ENCODE data around the gene NBDY. TPM values are rescaled to one million over a fixed set of nuclear protein-coding genes. Genes with fewer than 3 reads are reported as not detected.

Gene NBDY
- total RNA-seq, 1 donor from 2014 or later = 79.3 TPM

DNA sequence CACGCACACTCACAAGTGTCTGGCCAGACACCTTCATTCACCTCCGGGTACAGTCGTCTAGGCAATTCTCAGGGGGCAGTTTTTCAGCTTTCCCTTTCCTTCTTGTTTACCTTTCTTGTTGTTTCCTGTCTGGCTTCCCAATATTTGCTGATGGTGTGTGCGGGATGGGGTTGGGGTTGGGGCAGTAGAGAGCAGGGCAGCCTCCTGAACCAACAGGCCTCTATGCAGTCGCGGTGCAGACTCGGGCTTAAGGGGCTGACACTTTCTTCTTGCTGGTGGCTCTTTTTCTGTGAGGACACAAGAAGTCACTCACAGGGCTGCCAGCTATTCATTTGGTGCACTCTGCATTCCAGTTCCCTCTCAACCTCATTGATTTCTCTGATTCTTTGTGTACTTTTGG lies 56.4 kb downstream of the NBDY start:
- no peak for DNase-seq (ENCODE audit: low spot score)

DNA sequence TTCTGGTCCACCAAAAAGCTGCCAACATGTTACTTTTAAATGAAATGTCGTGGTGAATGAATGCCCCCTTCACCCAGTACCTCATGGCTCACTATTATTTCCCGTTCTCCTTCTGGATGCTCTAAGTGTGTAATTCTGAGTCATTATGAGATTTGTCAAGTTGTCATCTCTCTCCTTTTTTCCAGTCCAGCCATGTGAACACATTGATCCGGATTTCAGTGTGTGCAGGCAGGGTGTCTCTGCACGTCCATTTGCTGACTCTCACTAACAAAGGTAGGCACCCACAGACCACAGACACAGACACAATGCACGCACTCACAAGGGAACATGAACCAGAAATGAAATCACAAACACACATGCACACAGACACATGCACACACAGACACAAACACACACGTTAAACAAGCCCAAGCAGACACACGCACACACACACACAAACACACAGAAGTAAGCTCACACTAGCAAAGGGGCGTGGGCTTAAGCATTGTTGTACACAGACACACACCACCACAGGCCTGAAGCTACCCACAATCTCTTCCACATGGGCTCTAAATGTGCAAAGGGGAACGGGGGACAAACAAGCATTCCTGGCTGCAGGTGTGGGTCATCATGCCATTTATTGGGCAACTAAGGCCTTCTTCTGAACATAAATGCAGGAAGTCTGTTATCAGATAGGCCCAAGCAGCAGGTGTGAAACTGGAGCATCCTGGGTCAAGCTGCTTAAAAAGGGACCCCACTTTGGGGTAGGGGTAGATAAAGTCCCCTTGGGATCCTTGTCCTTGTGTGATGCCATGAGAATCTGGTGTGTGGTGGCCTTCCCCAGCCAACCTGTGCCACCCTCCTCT lies 58.1 kb downstream of the NBDY start:
- DNase-seq (ENCODE audit: low spot score) = no peak

DNA sequence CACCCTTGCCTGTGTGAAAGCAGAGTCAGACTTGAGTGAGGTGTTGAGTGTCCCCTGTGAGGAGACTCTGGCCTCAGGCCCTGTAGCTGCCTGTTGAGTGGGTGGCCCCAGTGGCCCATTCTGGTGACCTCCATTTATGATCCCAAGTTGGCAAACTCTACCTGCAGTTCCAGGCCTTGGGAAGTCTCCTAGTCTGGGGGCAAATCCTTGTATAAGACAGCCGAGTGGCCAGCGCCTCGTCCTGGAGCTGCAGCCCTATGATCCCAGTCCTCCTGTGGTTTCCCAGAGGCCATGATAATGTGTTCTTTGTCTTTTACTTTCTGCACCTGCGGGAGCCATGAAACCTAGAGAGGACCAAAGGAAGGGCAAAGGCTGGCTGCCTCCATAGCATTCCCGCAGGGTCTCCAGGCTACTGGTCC lies 58.7 kb downstream of the NBDY start:
- DNase-seq (ENCODE audit: low spot score) = no peak

DNA sequence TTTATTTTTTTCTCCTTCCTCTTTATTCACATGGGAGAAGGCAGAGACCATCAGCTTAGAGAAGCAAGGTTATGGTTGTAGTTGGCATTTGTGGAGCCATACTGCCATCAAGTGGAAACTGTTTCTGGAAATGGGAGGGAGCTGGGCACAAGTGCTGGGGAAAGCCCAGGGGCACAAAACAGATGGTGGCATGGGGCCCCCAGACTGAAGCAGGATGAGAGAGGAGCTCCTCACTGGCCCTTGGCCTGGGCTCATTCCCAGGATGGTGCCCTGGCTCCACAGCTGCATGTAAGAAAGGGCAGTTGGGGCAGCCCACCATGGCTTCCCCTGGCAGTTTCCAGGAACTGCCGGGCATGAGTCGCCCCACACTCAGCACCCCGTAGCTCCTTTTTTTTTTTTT lies 59.2 kb downstream of the NBDY start:
- no peak for DNase-seq (ENCODE audit: low spot score)

DNA sequence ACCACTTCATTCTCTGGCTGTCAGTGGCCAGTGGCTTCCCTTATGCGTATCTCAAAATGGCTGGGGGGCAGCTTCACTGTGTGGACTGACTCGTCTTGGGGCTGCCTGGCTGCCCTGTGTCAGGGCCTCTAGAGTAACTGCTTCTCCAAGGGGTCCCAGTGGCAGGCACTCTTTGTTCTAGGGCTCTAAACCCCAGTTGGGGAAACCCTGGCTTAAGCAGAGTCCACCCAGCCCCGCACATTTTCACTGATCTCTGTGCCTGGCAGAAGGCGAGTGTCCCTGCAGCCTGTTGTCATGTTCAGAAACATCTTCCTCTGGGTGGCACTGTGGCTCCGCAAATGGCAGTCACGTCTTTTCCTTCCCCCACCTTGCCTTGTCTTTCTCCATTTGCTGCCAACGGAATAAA lies 59.7 kb downstream of the NBDY start:
- no peak for DNase-seq (ENCODE audit: low spot score)

DNA sequence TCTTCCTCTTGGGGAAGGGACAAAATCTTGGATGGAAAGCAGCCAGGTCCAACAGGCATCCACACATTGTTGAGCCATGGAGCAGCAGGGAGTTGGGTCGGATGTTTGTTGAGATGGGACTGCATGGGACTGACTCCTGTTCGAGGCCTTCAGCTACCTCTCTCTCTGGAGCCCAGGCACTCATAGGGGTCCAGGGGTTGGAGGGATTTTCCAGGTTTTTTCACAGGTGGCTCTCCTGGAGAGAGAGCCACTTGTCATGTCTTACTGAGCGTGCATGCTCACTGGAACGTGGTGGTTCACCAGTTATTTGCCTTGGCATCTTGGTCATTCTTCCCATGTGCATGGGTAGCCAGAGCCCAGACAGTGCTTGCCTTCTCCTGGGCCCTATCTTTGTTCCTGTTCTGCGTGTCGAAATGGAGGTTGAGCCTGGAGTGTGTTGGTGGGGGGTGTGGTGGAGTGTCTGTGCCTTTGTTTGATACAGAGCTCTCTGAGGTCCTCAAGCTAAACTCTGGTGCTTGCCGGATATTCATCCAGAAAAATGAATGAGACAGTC lies 60.6 kb downstream of the NBDY start:
- DNase-seq (ENCODE audit: low spot score) = no peak

DNA sequence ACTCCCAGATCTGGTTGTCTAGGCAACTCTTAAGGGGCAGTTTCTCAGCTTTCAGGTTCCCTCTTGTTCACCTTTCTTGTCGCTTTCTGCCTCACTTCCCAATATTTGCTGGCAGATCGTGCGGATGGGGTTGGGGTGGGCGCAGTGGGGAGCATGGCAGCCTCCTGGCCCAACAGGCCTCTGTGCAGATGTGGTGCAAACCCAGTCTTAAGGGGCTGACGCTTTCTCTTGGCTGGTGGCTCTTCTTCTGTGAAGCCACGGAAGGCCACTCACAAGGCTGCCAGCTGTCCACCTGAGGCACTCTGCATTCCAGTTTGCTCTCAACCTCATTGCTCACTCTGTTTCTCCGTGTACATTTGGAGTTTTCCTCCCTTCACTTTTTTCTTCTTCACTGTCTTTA lies 61.7 kb downstream of the NBDY start:
- peak; percentile 19 for DNase-seq (ENCODE audit: low spot score)

DNA sequence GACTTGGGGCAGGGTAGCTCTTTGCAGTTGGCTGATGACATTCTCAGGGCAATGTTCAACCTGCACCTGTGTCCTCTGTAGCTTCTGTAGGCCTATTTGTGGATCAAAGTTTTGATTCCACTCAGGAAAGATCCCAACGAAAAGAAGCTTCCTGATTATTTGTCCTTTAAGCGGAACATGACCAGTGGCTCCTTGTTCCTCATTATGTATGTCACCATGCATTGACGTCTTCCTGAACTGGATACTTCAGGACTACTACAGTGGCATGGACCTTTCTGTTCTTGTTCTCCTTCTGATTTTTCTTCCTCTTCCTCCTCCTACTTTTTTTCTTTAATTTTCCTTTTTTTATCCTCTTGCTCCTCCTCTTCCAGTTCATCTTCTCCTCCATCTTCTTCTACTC lies 62.4 kb downstream of the NBDY start:
- DNase-seq (ENCODE audit: low spot score) = no peak

DNA sequence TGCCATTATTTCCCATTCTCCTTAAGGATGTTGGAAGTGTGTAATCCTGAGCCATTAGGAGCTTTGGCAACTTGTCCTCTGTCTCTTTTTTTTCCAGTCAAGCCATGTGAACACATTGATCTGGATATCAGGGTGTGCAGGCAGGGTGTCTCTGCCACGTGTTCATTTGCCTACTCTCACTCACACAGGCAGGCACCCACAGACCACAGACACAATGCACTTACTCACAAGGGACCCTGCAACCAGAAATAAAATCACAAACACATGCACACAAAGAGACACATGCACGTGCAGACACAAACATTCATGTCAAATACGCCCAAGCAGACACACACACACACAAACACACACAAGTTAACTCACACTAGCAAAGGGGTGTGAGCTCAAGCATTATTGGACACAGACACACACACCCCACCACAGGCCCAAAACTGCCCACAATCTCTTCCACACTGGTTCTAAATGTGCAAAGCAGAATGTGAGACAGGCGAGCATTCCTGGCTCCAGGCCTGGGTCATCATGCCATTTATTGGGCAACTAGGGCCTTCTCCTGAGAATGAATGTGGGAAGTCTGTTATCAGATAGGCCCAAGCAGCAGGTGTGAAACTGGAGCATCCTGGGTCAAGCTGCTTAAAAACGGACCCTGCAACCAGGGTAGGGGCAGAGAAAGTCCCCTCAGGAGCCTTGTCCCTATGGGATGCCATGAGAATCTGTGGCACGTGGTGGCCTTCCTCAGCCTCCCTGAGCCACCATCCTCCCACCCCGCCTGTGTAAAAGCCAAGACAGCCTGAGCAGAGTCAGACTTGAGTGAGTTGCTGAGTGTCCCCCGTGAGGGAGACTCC lies 63.4 kb downstream of the NBDY start:
- peak; percentile 33 for DNase-seq (ENCODE audit: low spot score)

DNA sequence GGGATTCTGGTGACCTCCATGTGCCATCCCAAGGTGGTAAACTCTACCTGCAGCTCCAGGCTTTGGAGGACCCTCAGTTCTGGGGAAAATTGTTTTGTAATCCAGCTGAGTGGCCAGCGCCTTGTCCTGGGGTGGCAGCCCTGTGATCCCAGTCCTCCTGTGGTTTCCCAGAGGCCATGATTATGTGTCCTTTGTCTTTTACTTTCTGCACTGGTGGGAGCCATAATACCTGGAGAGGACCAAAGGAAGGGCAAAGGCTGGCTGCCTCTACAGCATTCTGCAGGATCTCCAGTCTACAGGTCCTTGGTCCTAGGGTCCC lies 64.0 kb downstream of the NBDY start:
- no peak for DNase-seq (ENCODE audit: low spot score)

DNA sequence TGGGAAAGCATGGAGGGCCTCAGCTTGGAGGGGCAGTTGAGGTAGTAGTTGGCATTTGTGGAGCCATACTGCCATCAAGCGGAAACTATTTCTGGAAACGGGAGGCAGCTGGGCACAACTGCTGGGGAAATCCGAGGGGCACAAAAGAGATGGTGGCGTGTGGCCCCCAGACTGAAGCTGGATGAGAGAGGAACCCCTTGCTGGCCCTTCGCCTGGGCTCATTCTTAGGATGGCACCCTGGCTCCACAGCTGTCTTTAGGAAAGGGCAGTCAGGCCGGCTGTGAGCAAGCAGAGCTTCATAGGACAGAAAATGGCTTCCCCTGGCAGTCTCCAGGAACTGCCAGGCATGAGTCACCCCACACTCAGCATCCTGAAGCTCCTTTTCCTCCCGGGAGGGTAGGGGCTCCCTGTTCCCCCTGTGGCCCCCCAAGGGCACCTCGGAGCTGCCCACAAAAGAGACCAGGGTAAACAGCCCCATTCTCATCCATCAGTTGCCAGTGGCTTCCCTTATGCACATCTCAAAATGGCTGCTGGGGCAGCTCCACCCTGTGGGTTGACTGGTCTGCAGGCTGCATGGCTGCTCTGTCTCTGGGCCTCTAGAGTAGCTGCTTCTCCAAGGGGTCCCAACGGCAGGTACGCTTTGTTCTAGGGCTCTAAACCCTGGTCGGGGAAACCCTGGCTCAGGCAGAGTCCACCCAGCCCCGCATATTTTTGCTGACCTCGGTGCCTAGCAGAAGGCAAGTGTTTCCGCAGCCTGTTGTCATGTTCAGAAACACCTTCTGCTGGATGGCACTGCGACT lies 64.7 kb downstream of the NBDY start:
- peak; percentile 41 for DNase-seq (ENCODE audit: low spot score)

DNA sequence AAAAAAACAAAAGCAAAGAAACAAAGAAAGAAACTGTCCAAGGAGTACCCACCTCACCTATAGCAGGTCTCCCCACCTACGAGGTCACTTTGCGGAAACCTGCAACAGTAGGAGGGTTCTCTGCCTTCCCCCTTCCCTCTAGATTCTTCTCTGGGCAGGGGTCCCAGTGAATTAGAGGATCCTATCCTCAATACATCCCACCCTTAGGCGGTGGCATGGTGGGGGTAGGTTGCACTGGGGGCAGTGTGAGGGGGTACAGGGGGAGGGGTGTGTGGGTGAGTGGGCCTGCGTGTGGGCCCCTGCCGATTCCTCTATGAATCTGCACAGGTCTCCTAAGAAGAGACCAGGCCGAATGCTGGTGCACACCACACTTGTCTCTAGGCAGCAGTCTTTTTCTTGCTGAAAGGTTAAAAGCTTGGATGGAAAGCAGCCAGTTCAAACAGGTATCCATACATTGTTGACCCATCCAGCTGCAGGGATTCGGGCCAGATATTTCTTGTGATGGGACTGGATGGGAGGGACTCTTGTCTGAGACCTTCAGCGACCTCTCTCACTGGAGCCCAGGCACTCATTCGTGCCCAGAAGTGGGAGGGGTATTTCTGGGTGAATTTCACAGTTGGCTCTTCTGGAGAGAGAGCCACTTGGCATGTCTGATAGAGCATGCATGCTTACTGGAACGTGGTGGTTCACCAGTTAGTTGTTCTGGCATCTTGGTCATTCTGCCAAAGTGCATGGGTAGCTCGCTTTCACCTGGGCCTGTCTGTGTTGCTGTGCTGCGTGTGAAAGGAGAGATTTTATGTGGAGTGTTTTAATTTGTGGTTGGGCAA lies 65.6 kb downstream of the NBDY start:
- peak; percentile 22 for DNase-seq (ENCODE audit: low spot score)

DNA sequence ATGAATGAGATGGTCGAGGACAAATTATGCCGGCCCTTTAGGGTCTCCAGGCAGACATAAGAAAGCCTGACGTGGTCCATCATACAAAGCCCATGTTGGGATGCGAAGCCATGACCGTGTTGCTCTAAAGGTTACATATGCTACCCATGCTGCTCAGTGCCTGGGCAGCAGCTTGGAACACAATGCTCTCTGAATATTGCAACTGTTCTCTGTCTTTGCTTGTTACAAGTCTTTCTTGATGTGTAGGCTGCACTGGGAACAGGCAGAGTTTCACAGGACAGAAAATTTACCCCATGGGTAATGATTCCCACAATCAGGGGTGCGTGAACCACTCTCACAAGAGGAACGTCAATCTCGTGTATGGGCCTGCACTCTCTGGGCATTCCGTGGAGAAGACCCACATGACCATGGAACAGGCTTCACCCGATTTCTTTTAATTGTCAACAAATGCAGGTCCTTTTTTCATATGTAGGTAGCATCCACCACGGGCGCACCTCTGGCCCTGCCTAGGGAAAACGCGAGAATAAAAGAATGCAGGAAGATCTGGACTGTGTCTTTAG lies 66.3 kb downstream of the NBDY start:
- DNase-seq (ENCODE audit: low spot score) = peak; percentile 18

DNA sequence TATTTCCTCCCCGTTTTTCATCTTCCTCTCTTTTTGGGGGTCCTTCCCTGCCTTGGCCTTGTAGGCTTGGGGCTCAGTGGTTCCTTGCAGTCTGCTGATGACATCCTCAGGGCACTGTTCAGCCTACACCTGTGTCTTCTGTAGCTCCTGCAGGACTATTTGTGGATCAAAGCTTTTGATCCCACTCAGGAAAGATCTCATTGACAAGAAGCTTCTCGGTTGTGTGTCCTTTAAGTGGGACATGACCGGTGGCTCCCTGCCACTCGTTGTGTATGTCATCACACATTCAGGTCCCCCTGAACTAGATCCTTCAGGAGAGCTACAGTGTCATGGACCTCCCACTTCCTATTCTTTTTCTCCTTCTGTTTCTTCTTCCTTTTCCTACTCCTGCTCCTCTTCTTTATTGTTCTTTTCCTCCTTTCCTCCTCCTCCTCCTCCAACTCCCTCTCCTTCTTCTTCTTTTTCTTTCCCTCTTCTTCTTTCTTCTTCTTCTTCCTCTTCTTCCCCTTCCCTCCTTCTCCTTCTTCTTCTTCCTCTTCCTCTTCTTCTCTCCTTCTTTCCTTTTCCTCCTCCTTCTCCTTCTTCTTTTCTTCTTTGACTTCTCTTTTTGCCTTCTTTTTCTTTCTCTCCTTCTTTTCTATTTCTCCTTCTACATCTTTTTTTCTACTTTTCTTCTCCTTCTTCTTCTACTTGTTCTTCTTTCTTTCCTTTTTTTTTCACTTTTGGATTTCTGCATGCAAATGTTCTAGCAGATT lies 67.8 kb downstream of the NBDY start:
- no peak for DNase-seq (ENCODE audit: low spot score)

DNA sequence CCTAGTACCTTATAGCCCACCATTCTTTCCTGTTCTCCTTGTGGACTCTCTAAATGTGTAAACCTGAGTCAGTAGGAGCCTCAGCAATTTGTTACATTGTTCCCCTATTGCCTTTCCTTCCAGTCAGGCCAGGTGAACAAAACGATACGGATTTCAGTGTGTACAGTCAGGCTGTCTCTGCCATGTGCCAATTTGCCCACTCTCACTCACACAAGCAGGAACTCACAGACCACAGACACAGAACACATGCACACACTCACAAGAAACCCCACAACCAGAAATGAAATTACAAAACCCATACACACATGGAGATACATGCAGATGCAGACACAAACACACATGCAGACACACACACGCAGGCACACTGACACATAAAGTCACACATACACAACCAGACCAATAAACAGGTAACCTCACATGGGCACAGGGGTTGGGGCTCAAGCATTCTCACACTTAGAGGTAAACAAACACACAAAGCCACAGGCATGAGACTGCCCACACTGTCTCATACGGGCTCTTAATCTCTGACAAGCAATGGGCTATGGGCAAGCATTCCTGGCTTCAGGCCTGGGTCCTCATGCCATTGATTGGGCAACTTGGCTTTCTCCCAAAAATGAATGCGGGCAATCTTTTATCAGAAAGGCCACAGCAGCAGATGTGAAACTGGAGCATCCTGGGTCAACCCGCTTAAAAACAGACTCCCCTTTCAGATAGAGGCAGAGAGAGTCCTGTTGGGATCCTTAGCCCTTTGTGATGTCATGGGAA lies 68.7 kb downstream of the NBDY start:
- peak; percentile 35 for DNase-seq (ENCODE audit: low spot score)

DNA sequence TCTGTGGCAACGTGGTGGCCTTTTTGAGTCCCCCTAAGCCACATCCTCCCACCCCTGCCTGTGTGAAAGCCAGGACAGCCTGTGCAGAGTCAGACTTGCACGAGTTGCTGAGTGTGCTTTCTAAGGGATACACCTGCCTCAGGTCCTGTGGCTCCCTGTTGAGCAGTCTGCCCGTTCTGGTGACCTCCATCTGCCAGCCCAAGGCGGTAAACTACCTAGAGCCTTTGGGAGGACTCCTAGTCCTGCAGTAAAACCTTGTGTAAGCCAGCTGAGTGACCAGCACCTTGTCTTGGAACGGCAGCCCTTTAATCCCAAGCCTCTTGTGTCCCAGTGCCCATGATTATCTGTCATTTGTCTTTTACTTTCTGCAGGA lies 69.3 kb downstream of the NBDY start:
- DNase-seq (ENCODE audit: low spot score) = no peak

DNA sequence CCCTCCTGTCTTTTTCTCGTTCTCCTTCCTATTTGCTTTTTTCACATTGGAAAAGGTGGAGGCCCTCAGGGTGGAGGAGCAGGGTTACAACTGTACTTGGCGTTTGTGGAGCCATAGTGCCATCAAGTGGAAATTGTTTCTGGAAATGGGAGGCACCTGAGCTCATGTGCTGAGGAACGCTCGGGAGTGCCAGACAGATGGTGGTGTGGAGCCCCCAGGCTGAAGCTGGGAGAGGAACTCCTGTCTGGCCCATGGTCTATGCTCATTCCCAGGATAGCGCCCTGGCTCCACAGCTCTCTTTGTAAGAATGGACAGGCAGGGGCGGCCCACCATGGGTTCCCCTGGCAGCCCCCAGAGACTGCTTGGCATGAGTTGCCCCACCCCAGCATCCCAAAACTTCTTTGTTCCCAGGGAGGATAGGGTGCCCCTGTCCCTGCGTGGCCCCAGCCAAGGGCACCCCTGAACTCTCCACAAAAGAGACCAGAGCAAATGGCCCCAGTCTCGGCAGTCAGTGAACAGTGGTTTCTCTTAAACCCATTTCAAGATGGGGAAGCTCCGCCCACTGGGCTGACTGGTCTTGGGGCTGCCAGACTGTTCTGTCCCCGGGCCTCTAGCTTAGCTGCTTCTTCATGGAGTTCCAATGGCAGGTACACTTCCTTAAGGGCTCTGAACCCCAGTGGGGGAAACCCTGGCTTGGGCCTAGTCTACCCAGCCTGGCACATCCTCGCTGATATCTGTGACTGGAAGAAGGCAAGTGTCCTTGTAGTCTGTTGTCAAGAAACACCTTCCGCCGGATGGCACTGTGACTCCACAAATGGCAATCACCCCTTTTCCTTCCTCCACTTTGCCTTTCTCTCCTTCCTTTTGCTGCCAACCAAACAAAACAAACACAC lies 70.1 kb downstream of the NBDY start:
- peak; percentile 67 for DNase-seq (ENCODE audit: low spot score)

DNA sequence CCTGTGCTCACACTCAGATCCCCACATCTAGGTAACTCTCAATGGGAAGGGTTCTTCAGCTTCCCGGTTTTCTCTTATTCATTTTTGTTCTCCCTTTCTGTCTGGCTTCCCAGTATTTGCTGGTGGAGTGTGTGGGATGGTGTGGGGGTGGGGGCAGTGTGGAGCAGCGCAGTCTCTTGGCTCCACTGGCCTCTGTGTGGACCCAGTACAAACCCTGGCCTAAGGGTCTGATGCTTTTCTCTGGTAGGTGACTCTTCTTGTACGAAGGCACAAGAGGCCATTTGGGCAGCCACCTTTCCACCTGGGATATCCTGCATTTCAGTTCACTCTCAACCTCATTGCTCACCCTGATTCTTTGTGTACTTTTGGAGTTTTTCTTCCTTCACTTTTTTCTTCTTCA lies 71.3 kb downstream of the NBDY start:
- no peak for DNase-seq (ENCODE audit: low spot score)
